Muscle of leg (tissue), 11 donors: ENCODE results near the gene PAQR5. TPM values are rescaled to one million over a fixed set of nuclear protein-coding genes. Genes with fewer than 3 reads are reported as not detected.

Source experiments
- DNase-seq: peaks from one replicate; pipeline ENCODE4 v3.0.0; 2013
- H3K27ac ChIP-seq: one replicate; pipeline ENCODE4 v1.5.1; 2013; ENCODE audit warnings: mild to moderate bottlenecking, low read length, control low read depth
- H3K27me3 ChIP-seq: one replicate; pipeline ENCODE4 v1.6.1; 2013; ENCODE audit warnings: low read length; ENCODE audit not compliant: control insufficient read depth, insufficient read depth
- H3K36me3 ChIP-seq: one replicate; pipeline ENCODE4 v1.6.1; 2013; ENCODE audit warnings: low read length; ENCODE audit not compliant: control insufficient read depth, insufficient read depth
- H3K4me1 ChIP-seq: one replicate; pipeline ENCODE4 v1.6.1; 2013; ENCODE audit warnings: low read length; ENCODE audit not compliant: control insufficient read depth, insufficient read depth
- H3K4me3 ChIP-seq: one replicate; pipeline ENCODE4 v1.5.1; 2013; ENCODE audit warnings: low read length, control low read depth
- H3K9me3 ChIP-seq: replicated peaks from 2 replicates; pipeline ENCODE4 v1.6.1; 2013; ENCODE audit warnings: low read depth, low read length; ENCODE audit not compliant: control insufficient read depth
- WGBS: methylation state at CpG from one replicate; pipeline ENCODE4 v1.1.5; 2013; ENCODE audit warnings: missing lambda C conversion rate; ENCODE audit not compliant: insufficient coverage; 5-methylcytosine and 5-hydroxymethylcytosine counted together
- polyA plus RNA-seq, 8 donors: library from polyadenylated mRNA; unstranded; fragments of 120-200 nt; gene quantifications; one replicate each; pipeline versions ENCODE4 v1.2.1 to v1.2.3, GENCODE V29; 2013; ENCODE audit warnings: inconsistent platforms in 1 of 8, low replicate concordance in 1 of 8; ENCODE audit not compliant: insufficient read length in 8 of 8, insufficient read depth in 1 of 8
- total RNA-seq: library from RNA; stranded (reverse); fragments of 120-200 nt; gene quantifications from one replicate; pipeline ENCODE4 v1.2.4, GENCODE V29; 2013

The PAQR5 gene
- total and polyA plus RNA-seq, 9 donors = 0.11 to 0.83 (median 0.33) TPM

DNA sequence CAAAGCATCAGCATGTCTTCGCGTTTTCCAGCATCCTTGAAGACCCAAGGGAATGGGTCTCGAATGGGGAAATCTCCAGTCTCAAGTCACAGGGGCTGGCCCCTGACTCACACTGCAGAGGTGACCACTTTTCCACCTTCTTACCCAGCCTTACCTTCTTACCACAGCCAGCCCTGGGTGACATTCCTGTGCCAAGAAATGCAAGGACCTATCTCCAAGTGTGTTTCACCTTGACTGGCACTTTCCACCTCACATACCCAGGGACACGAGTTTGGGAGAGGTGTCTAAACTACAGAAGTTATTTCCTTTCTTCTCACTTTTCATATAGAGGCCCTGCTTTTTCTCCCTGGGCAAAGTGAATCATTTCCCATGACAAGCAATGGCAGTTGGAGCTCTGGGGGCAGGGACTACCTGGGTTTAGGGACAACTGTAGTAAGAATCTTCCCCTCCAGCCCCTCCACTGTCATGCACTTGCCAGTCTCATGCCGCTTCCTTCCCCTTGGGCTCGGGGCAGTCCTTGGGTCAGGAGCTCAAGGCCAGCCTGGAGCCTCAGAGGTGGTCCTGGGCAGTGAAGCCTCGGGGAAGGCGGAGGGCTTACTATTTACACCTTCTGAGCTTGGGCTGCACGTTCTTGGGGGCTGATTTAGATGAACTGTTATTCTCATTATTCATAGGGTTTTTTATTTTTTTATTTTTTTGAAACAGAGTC, 16.8 kb downstream of the PAQR5 start:
- Histone ChIP-seq H3K9me3 (no peaks in the 10 kb centered on the region), H3K27ac (no peak overlapping the region), H3K4me3 (no peak overlapping the region), H3K27me3 (peaks cover 8% of the 10 kb centered on the region), H3K36me3 (no peaks in the 10 kb centered on the region), H3K4me1 (no peaks in the 10 kb centered on the region)
- WGBS = 67% methylated on average over 3 of the region's 9 CpGs
- no peak for DNase-seq

DNA sequence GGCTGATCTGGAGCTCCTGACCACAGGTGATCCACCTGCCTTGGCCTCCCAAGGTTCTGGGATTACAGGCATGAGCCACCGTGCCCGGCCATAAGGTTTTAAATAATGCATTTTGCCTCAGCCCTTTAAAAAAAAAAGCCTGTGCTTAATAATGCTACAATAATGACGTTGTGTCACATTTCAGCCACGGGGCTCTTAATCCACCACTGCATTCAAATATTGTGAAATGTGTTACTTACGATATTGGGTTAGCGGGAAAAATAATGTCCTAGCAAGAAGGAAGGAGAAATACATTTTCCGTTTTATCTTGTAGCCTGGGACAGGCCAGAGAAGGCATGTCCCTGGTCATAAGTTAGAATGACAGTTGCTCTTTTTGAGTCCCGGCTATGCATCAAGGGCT, 17.6 kb downstream of the PAQR5 start:
- no peak overlapping the region for H3K27ac ChIP-seq
- no peaks in the 10 kb centered on the region for H3K4me1 ChIP-seq
- H3K9me3 ChIP-seq = no peaks in the 10 kb centered on the region
- H3K36me3 ChIP-seq = no peaks in the 10 kb centered on the region
- DNase-seq = no peak
- 100% methylated on average over 1 of the region's 8 CpGs for WGBS
- peaks cover 8% of the 10 kb centered on the region for H3K27me3 ChIP-seq
- no peak overlapping the region for H3K4me3 ChIP-seq

DNA sequence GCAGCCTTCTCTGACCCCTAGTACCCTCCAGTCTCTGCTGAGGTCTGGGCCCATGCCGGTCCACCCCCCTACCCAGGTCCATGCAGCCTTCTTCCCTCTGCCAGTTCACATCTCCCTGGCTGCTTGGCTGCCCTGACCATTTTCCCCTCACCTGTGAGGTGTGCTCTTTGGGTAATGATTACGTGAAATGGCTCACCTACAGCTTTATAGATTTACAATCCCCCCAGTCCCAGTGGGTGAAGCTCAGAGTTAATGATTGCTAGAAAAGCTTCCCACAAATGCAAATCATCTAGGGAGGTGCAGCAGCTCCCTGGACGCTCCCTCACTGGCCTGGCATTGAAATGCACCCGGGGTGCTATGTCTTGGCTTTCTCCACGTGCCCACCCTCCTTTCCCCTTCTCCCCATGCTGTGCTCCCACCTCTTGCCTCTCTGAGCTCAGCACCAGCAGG, 18.7 kb downstream of the PAQR5 start:
- Histone ChIP-seq H3K36me3 (no peaks in the 10 kb centered on the region), H3K9me3 (no peaks in the 10 kb centered on the region), H3K27me3 (peaks cover 5% of the 10 kb centered on the region), H3K4me1 (no peaks in the 10 kb centered on the region), H3K27ac (no peak overlapping the region), H3K4me3 (no peak overlapping the region)
- DNase-seq = no peak
- WGBS = 40% methylated on average over 4 of the region's 5 CpGs

- no peak for DNase-seq
- Histone ChIP-seq H3K36me3 (no peaks in the 10 kb centered on the region), H3K4me1 (no peaks in the 10 kb centered on the region), H3K27me3 (peaks cover 5% of the 10 kb centered on the region), H3K27ac (no peak overlapping the region), H3K9me3 (no peaks in the 10 kb centered on the region), H3K4me3 (no peak overlapping the region)
- 91% methylated on average over 7 of the region's 7 CpGs for WGBS
Observed at GRCh38 chr15:69318033-69318432, 19.3 kb downstream of the PAQR5 start.

GRCh38 chr15:69319384-69320375, 21.0 kb downstream of the PAQR5 start:
- Histone ChIP-seq H3K4me1 (no peaks in the 10 kb centered on the region), H3K9me3 (no peaks in the 10 kb centered on the region), H3K36me3 (no peaks in the 10 kb centered on the region), H3K27ac (no peak overlapping the region), H3K4me3 (no peak overlapping the region), H3K27me3 (peaks cover 5% of the 10 kb centered on the region)
- 67% methylated on average over 14 of the region's 19 CpGs for WGBS
- DNase-seq = no peak

- Histone ChIP-seq H3K4me3 (no peak overlapping the region), H3K27ac (no peak overlapping the region), H3K36me3 (no peaks in the 10 kb centered on the region), H3K9me3 (no peaks in the 10 kb centered on the region), H3K4me1 (no peaks in the 10 kb centered on the region), H3K27me3 (peaks cover 5% of the 10 kb centered on the region)
- 83% methylated on average over 2 of the region's 7 CpGs for WGBS
- DNase-seq = no peak
Observed at GRCh38 chr15:69320977-69321554, 22.4 kb downstream of the PAQR5 start.

- 40% methylated on average over 2 of the region's 5 CpGs for WGBS
- H3K27me3 ChIP-seq = no peaks in the 10 kb centered on the region
- DNase-seq = no peak
- no peaks in the 10 kb centered on the region for H3K9me3 ChIP-seq
- no peak overlapping the region for H3K27ac ChIP-seq
- no peak overlapping the region for H3K4me3 ChIP-seq
- no peaks in the 10 kb centered on the region for H3K4me1 ChIP-seq
- H3K36me3 ChIP-seq = no peaks in the 10 kb centered on the region
Observed at GRCh38 chr15:69323893-69324430, 25.2 kb downstream of the PAQR5 start.

DNA sequence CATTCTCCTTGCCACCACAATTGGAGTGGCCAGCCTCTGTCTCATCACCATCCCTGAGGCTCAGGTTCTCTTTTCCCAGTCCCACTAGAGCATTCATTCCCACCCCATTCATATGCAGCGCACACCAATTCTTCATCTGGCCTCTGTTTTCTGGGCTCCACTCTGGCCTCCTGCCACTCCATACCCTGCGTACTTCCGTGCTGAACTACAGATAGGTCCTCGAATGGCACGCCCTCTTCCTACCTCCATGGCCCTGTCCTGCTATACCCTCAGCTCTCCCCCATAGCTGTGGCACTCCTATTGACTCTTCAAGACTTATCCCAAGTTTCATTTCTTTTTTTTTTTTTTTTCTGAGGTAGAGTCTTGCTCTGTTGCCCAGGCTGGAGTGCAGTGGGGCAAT, 25.9 kb downstream of the PAQR5 start:
- Histone ChIP-seq H3K27ac (no peak overlapping the region), H3K4me1 (no peaks in the 10 kb centered on the region), H3K27me3 (no peaks in the 10 kb centered on the region), H3K9me3 (no peaks in the 10 kb centered on the region), H3K4me3 (no peak overlapping the region), H3K36me3 (no peaks in the 10 kb centered on the region)
- WGBS = 94% methylated on average over 4 of the region's 5 CpGs
- DNase-seq = no peak

DNA sequence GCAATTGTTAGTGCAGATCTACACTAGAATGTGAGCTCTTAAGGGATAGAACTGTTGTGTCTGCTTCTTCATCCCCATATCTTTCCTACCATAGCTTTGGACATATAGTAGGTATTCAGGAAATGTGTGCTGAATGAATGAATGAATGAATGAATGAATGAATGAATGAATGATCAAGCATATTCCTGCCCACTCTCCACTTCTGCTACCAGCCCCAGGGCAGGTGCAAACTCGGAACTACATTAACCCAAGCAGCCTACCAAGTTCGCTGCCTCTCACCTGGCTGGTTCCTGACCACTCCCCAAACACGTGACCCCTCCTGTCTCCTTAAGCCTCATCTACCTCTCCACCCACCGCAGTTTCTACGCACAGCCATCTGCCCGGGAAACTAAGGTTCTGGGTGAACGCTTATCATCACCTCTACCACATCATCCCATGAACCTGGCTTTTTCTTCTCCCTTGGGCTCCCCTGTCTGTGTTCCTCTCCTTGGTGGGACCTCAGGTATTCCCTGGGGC, 26.8 kb downstream of the PAQR5 start:
- WGBS = 76% methylated on average over 7 of the region's 7 CpGs
- Histone ChIP-seq H3K27me3 (no peaks in the 10 kb centered on the region), H3K27ac (no peak overlapping the region), H3K36me3 (no peaks in the 10 kb centered on the region), H3K4me3 (no peak overlapping the region), H3K4me1 (no peaks in the 10 kb centered on the region), H3K9me3 (no peaks in the 10 kb centered on the region)
- DNase-seq = no peak
